Measurements from ENCODE around the gene ZNF652.
"Not testable (repeated sequence)": the region's sequence is repeated elsewhere in the genome, so short reads cannot be mapped to it uniquely, and the experiment has no call there.

The ZNF652 gene

GRCh38 chr17:49384951-49385350 lies 22.9 kb upstream of the ZNF652 start:
- no peak for DNase-seq

GRCh38 chr17:49383060-49383459 lies 21.0 kb upstream of the ZNF652 start:
- no peak for DNase-seq

- DNase-seq = no peak
Measured at GRCh38 chr17:49382556-49382955, 20.5 kb upstream of the ZNF652 start.

- DNase-seq = no peak
Measured at GRCh38 chr17:49381793-49382192, 19.7 kb upstream of the ZNF652 start.

- DNase-seq = no peak
Measured at GRCh38 chr17:49381033-49381432, 19.0 kb upstream of the ZNF652 start.

GRCh38 chr17:49379926-49380325 lies 17.9 kb upstream of the ZNF652 start:
- DNase-seq = no peak

GRCh38 chr17:49378311-49378710 lies 16.3 kb upstream of the ZNF652 start:
- DNase-seq = no peak

- no peak for DNase-seq
Measured at GRCh38 chr17:49375544-49375943, 13.5 kb upstream of the ZNF652 start.

GRCh38 chr17:49373115-49373514 lies 11.1 kb upstream of the ZNF652 start:
- DNase-seq = no peak

- DNase-seq = no peak
Measured at GRCh38 chr17:49372425-49372824, 10.4 kb upstream of the ZNF652 start.

GRCh38 chr17:49370971-49371834 lies 9.2 kb upstream of the ZNF652 start:
- no peak for DNase-seq

- DNase-seq = no peak
Measured at GRCh38 chr17:49369760-49370159, 7.7 kb upstream of the ZNF652 start.

- DNase-seq = no peak
Measured at GRCh38 chr17:49369089-49369488, 7.0 kb upstream of the ZNF652 start.

GRCh38 chr17:49365667-49366066 lies 3.6 kb upstream of the ZNF652 start:
- peak; percentile 28 to 67 for DNase-seq

- DNase-seq = not testable (repeated sequence)
Measured at GRCh38 chr17:49365126-49365525, 3.1 kb upstream of the ZNF652 start.

GRCh38 chr17:49364119-49364518 lies 2.1 kb upstream of the ZNF652 start:
- no peak for DNase-seq

GRCh38 chr17:49363251-49363650 lies 1.2 kb upstream of the ZNF652 start:
- DNase-seq = no peak

- no peak for DNase-seq
Measured at GRCh38 chr17:49362723-49363117, 670 bp upstream of the ZNF652 start.

GRCh38 chr17:49361129-49361901 lies 735 bp downstream of the ZNF652 start:
- DNase-seq = peak; percentile 84

GRCh38 chr17:49360796-49361128 lies 1.3 kb downstream of the ZNF652 start:
- DNase-seq = no peak

GRCh38 chr17:49359990-49360795 lies 1.9 kb downstream of the ZNF652 start:
- DNase-seq = no peak

GRCh38 chr17:49358641-49359247 lies 3.3 kb downstream of the ZNF652 start:
- peak in 1 of 2 experiments; percentile 11 for DNase-seq

- no peak for DNase-seq
Measured at GRCh38 chr17:49357516-49357915, 4.5 kb downstream of the ZNF652 start.

Measured in Kasumi-1 (cell line).